Nephron (organoid): ENCODE measurements around the gene RUNX2.

Source experiments
- H3K27ac Mint-ChIP-seq, 3 experiments: 2 replicates each; pipeline ENCODE4 v1.8.0; 2020; ENCODE audit warnings: mixed read lengths in 3 of 3, mild to moderate bottlenecking in 2 of 3, moderate library complexity in 1 of 3
- H3K27me3 Mint-ChIP-seq: 2 replicates; pipeline ENCODE4 v1.8.0; 2021; ENCODE audit warnings: low read depth, mild to moderate bottlenecking, moderate library complexity, mixed read lengths
- H3K36me3 Mint-ChIP-seq: 2 replicates; pipeline ENCODE4 v1.8.0; 2020; ENCODE audit warnings: low read depth, mixed read lengths
- H3K4me1 Mint-ChIP-seq: 2 replicates; pipeline ENCODE4 v1.8.0; 2020; ENCODE audit warnings: mixed read lengths
- H3K4me3 Mint-ChIP-seq, 3 experiments: 2 replicates each; pipeline ENCODE4 v1.8.0; 2020; ENCODE audit warnings: mild to moderate bottlenecking in 3 of 3, mixed read lengths in 3 of 3, moderate library complexity in 2 of 3
- H3K9me3 Mint-ChIP-seq: 2 replicates; pipeline ENCODE4 v1.8.0; 2020; ENCODE audit warnings: mixed read lengths
- CTCF ChIP-seq, 3 experiments: fragments of 200-600 bp; sonication (generic); IDR thresholded peaks; one replicate each; pipeline ENCODE4 v1.5.0; 2021; ENCODE audit warnings: antibody characterized with exemption in 3 of 3; ENCODE audit not compliant: unreplicated experiment in 3 of 3

Gene RUNX2

DNA sequence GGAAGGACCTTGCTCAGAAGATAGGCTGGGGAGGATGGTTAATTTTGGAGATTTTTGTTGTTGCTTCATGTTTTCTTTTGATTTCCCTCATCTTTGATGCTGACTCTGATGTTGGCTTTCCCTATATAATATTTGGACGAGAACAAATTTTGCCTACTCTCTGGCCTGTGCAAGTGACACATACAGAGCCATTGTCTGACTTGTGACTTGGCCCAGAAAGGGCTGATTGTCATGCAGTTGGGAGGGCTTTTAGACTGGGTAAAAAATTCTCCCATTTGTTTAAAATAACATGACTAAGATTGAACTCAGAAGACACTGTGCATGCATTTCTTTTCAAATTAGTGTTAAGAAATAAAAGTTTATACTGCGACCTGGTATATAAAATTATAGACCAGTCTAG, 148.2 kb downstream of the RUNX2 start:
- Mint-ChIP-seq H3K27me3 (peaks cover 5% of the 10 kb centered on the region), H3K4me1 (peaks cover 25% of the 10 kb centered on the region), H3K27ac (no peak overlapping the region), H3K9me3 (no peaks in the 10 kb centered on the region), H3K36me3 (no peaks in the 10 kb centered on the region), H3K4me3 (no peak overlapping the region)
- TF ChIP-seq CTCF (IDR thresholded peaks at IDR 0.05; ENCODE audit: unreplicated experiment in 3 of 3) = no peak

- Mint-ChIP-seq H3K36me3 (no peaks in the 10 kb centered on the region), H3K4me1 (peaks cover 25% of the 10 kb centered on the region), H3K9me3 (no peaks in the 10 kb centered on the region), H3K27ac (no peak overlapping the region), H3K27me3 (peaks cover 2% of the 10 kb centered on the region), H3K4me3 (no peak overlapping the region)
- no peak for TF ChIP-seq CTCF (IDR thresholded peaks at IDR 0.05; ENCODE audit: unreplicated experiment in 3 of 3)
Observed at GRCh38 chr6:45477278-45477677, 149.1 kb downstream of the RUNX2 start.

DNA sequence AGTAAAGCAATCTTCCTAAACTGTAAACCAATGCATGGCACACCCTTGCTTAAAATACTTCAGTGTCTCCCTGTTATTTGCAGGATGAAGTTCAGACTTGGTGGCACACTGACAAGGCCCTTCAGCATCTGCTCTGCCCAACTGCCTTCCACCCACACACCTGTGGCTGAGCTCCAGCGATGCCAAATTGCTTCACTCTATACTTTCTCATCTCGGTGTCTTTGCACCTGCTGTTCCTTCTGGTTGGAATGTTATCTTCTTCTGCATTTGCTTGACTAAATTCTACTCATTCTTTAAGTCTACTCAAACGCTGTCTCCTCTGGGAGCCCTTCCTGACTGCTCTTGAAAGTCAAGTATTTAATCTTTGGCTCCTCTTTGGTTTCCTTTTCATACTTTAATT, 149.7 kb downstream of the RUNX2 start:
- Mint-ChIP-seq H3K27ac (no peak overlapping the region), H3K4me3 (no peak overlapping the region), H3K9me3 (no peaks in the 10 kb centered on the region), H3K27me3 (no peaks in the 10 kb centered on the region), H3K36me3 (no peaks in the 10 kb centered on the region), H3K4me1 (peaks cover 23% of the 10 kb centered on the region)
- no peak for TF ChIP-seq CTCF (IDR thresholded peaks at IDR 0.05; ENCODE audit: unreplicated experiment in 3 of 3)

DNA sequence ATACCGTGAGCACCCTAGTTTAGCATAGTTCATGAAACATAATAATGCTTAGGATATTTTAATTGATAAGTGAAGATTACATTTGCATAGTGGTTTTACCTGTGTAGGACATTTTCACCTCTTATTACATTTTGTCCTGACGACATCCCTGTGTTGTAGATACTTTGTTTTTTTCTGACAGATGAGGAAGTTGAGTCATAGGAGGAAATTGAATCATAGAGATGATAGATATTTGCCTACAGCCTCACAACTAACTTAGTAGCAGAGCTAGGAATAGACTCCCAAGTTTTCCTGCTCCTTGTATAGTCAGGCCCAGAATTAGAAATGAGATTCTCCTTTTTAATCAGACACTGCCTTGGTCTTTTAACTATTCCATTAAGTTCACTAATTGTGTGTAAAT, 150.1 kb downstream of the RUNX2 start:
- Mint-ChIP-seq H3K36me3 (no peaks in the 10 kb centered on the region), H3K4me1 (peaks cover 27% of the 10 kb centered on the region), H3K9me3 (no peaks in the 10 kb centered on the region), H3K27ac (no peak overlapping the region), H3K27me3 (no peaks in the 10 kb centered on the region), H3K4me3 (no peak overlapping the region)
- no peak for TF ChIP-seq CTCF (IDR thresholded peaks at IDR 0.05; ENCODE audit: unreplicated experiment in 3 of 3)

GRCh38 chr6:45479834-45480751, 152.0 kb downstream of the RUNX2 start:
- no peaks in the 10 kb centered on the region for H3K27me3 Mint-ChIP-seq
- no peaks in the 10 kb centered on the region for H3K36me3 Mint-ChIP-seq
- H3K4me3 Mint-ChIP-seq = no peak overlapping the region
- no peaks in the 10 kb centered on the region for H3K9me3 Mint-ChIP-seq
- peak overlapping the region; percentile 23 to 56 (median 43) for H3K27ac Mint-ChIP-seq
- peaks cover 34% of the 10 kb centered on the region for H3K4me1 Mint-ChIP-seq
- TF ChIP-seq CTCF (IDR thresholded peaks at IDR 0.05; ENCODE audit: unreplicated experiment in 3 of 3) = no peak
